HCT116 (cell line): ENCODE results near the gene AKAP5. TPM values are rescaled to one million over a fixed set of nuclear protein-coding genes. Genes with fewer than 3 reads are reported as not detected.

Source experiments
- ATAC-seq: fragments of 200-7000 bp; cut with Tn5 transposase; 2 replicates; pipeline ENCODE4 v1.9.1; 2020; ENCODE audit warnings: mild to moderate bottlenecking, moderate library complexity
- BruUV-seq: library from RNA; stranded (reverse); fragments of 400-500 nt; replicated peaks from 2 replicates; lab custom pipeline; 2021; lab: Mats Ljungman, UMichigan
- CTCF ChIA-PET: fragments of 300-600 bp; sonication (Branson Sonifier 250); formaldehyde crosslinking; loops from one replicate; lab custom pipeline; 2021; ENCODE audit warnings: antibody characterized with exemption; lab: Charles Lee
- POLR2A ChIA-PET: fragments of 300-600, 350-600 bp; sonication (Branson Sonifier 250); formaldehyde crosslinking; loops from one replicate; lab custom pipeline; 2021; ENCODE audit warnings: antibody characterized with exemption; lab: Charles Lee
- RAD21 ChIA-PET, 2 experiments: fragments of 300-600 bp; sonication (Branson Sonifier 250); formaldehyde crosslinking; loops; one replicate each; lab custom pipeline; 2023; ENCODE audit warnings: low total read pairs in 2 of 2; ENCODE audit not compliant: uncharacterized antibody in 2 of 2, unreplicated experiment in 2 of 2, low non-redundant PET in 1 of 2; lab: Charles Lee
- DNase-seq: peaks from one replicate; pipeline ENCODE4 v3.0.0-alpha.2; 2010; ENCODE audit warnings: low read depth, low spot score
- H2AFZ ChIP-seq: fragments of 200-600 bp; shearing (Covaris generic), sonication (generic); 2 replicates; pipeline ENCODE4 v1.6.1; 2017; ENCODE audit warnings: low read depth, mixed run types, mixed read lengths, antibody characterized with exemption, low read length; ENCODE audit not compliant: poor library complexity, severe bottlenecking
- H3K27ac ChIP-seq: 2 replicates; pipeline ENCODE4 v1.5.1; 2012; ENCODE audit warnings: low read depth, low read length
- H3K27me3 ChIP-seq: fragments of 200-600 bp; sonication (generic); 2 replicates; pipeline ENCODE4 v1.6.1; 2016; ENCODE audit warnings: mixed run types, low read length, mixed read lengths; ENCODE audit not compliant: insufficient read depth
- H3K36me3 ChIP-seq, 2 experiments: fragments of 200-500 bp in 1 of 2; fragments of 200-600 bp in 1 of 2; sonication (Bioruptor generic) in 1 of 2; sonication (generic) in 1 of 2; 2 replicates each; pipeline versions ENCODE4 v1.5.1 to v1.6.1; 2014 to 2016; ENCODE audit warnings: low read length in 2 of 2, inconsistent platforms in 1 of 2, mixed read lengths in 1 of 2, mixed run types in 1 of 2; ENCODE audit not compliant: insufficient read depth in 2 of 2, control insufficient read depth in 1 of 2
- H3K4me1 ChIP-seq, 2 experiments: fragments of 200-600 bp in 1 of 2; sonication (generic) in 1 of 2; 2 replicates each; pipeline versions ENCODE4 v1.5.1 to v1.6.1; 2012 to 2017; ENCODE audit warnings: low read length in 2 of 2, inconsistent platforms in 1 of 2, mild to moderate bottlenecking in 1 of 2, mixed read lengths in 1 of 2, mixed run types in 1 of 2, moderate library complexity in 1 of 2; ENCODE audit not compliant: insufficient read depth in 2 of 2, control insufficient read depth in 1 of 2
- H3K4me2 ChIP-seq: fragments of 200-600 bp; sonication (generic); 2 replicates; pipeline ENCODE4 v1.6.1; 2017; ENCODE audit warnings: mixed run types, low read length, mixed read lengths
- H3K4me3 ChIP-seq, 2 experiments: fragments of 200-600 bp in 1 of 2; sonication (generic) in 1 of 2; replicated peaks in 1 of 2; 2 replicates each; pipeline ENCODE4 v1.5.1; 2011 to 2016; ENCODE audit warnings: low read length in 2 of 2, control low read depth in 1 of 2, low read depth in 1 of 2, mild to moderate bottlenecking in 1 of 2, mixed read lengths in 1 of 2, mixed run types in 1 of 2
- H3K79me2 ChIP-seq: fragments of 200-600 bp; sonication (generic); 2 replicates; pipeline ENCODE4 v1.6.1; 2017; ENCODE audit warnings: mild to moderate bottlenecking, mixed run types, low read length, moderate library complexity, mixed read lengths; ENCODE audit not compliant: insufficient read depth
- H3K9ac ChIP-seq: fragments of 200-600 bp; sonication (generic); 2 replicates; pipeline ENCODE4 v1.6.1; 2016; ENCODE audit warnings: low read length, mixed read lengths
- H3K9me2 ChIP-seq: fragments of 200-600 bp; sonication (generic), shearing (Covaris generic); 2 replicates; pipeline ENCODE4 v1.6.1; 2017; ENCODE audit warnings: mixed run types, mild to moderate bottlenecking, moderate library complexity; ENCODE audit not compliant: insufficient read depth
- H3K9me3 ChIP-seq, 2 experiments: fragments of 200-500 bp in 1 of 2; fragments of 200-600 bp in 1 of 2; sonication (Bioruptor generic) in 1 of 2; sonication (generic) in 1 of 2; 2 replicates each; pipeline ENCODE4 v1.6.1; 2014 to 2017; ENCODE audit warnings: low read length in 2 of 2, mixed read lengths in 2 of 2, inconsistent platforms in 1 of 2, low read depth in 1 of 2, mild to moderate bottlenecking in 1 of 2, mixed run types in 1 of 2, moderate library complexity in 1 of 2; ENCODE audit not compliant: control insufficient read depth in 1 of 2, insufficient read depth in 1 of 2
- H4K20me1 ChIP-seq: fragments of 200-600 bp; sonication (generic), shearing (Covaris generic); 2 replicates; pipeline ENCODE4 v1.6.1; 2017; ENCODE audit warnings: mixed run types, mild to moderate bottlenecking, moderate library complexity; ENCODE audit not compliant: insufficient read depth
- CEBPB ChIP-seq: IDR thresholded peaks from 2 replicates; pipeline ENCODE4 v1.6.1; 2012; ENCODE audit warnings: low read depth
- POLR2A ChIP-seq: IDR thresholded peaks from 2 replicates; pipeline ENCODE4 v1.7.0; 2011; ENCODE audit warnings: borderline replicate concordance; ENCODE audit not compliant: insufficient read depth, insufficient read length; ENCODE audit errors: extremely low read depth
- RAD21 ChIP-seq: IDR thresholded peaks from 2 replicates; pipeline ENCODE4 v1.6.1; 2012; ENCODE audit warnings: low read depth, mild to moderate bottlenecking
- SIN3A ChIP-seq: IDR thresholded peaks from 2 replicates; pipeline ENCODE4 v1.6.1; 2012; ENCODE audit warnings: low read depth
- SRF ChIP-seq: IDR thresholded peaks from 2 replicates; pipeline ENCODE4 v1.6.1; 2012; ENCODE audit warnings: low read depth
- YY1 ChIP-seq: IDR thresholded peaks from 2 replicates; pipeline ENCODE4 v1.6.1; 2011; ENCODE audit warnings: low read length, low read depth, moderate library complexity, mild to moderate bottlenecking; ENCODE audit not compliant: insufficient replicate concordance; ENCODE audit errors: extremely low read depth
- ZBTB33 ChIP-seq: IDR thresholded peaks from 2 replicates; pipeline ENCODE4 v1.6.1; 2011; ENCODE audit warnings: mild to moderate bottlenecking, low read length, moderate library complexity; ENCODE audit not compliant: insufficient replicate concordance; ENCODE audit errors: extremely low read depth
- ZNF274 ChIP-seq: fragments of 200-500 bp; sonication (Bioruptor generic); IDR thresholded peaks from 2 replicates; pipeline ENCODE4 v1.6.1; 2014; ENCODE audit warnings: mild to moderate bottlenecking, low read depth, low read length, inconsistent platforms
- intact Hi-C: fragments of 100-400 bp; cut with micrococcal nuclease; formaldehyde crosslinking; loops from 2 replicates; pipeline ENCODE4 v1.10.0; 2022
- total RNA-seq: library from RNA; stranded (reverse); gene quantifications from one replicate; pipeline ENCODE4 v1.2.1, GENCODE V29; 2021; ENCODE audit not compliant: unreplicated experiment

AKAP5 gene
- total RNA-seq, 1 experiment from 2014 or later = 0.54 TPM

- no peaks in the 10 kb centered on the region for H3K79me2 ChIP-seq
- intact Hi-C loops = no loop called here
- DNase-seq (no peak), ATAC-seq (no peak)
- no peak overlapping the region for H3K4me2 ChIP-seq
- H3K27ac ChIP-seq = no peak overlapping the region
- H3K9me2 ChIP-seq = no peaks in the 10 kb centered on the region
- H2AFZ ChIP-seq = no peak overlapping the region
- no peaks in the 10 kb centered on the region for H3K9me3 ChIP-seq
- ChIA-PET RAD21 (no interaction called here), CTCF (no interaction called here), POLR2A (no interaction called here)
- no peak overlapping the region for H3K9ac ChIP-seq
- H3K4me1 ChIP-seq = peaks cover 8 to 13% of the 10 kb centered on the region in 2 experiments
- no peak overlapping the region for H3K4me3 ChIP-seq
- BruUV-seq = no TSS peak
- no peaks in the 10 kb centered on the region for H3K27me3 ChIP-seq
- no peak for TF ChIP-seq CEBPB
- TF ChIP-seq YY1 = no peak
- no peak for TF ChIP-seq SRF
- TF ChIP-seq RAD21 = no peak
- no peak for TF ChIP-seq ZNF274
- TF ChIP-seq POLR2A = no peak
- TF ChIP-seq SIN3A = no peak
- TF ChIP-seq ZBTB33 = no peak
- H3K36me3 ChIP-seq = peaks cover 28 to 51% of the 10 kb centered on the region in 2 experiments
- H4K20me1 ChIP-seq = no peaks in the 10 kb centered on the region
These were observed 48.9 kb upstream of the AKAP5 start for GRCh38 chr14:64416348-64416932.
